ENCODE data around the gene CDPF1.

Gene CDPF1

GRCh38 chr22:46290121-46290842 lies 40.2 kb upstream of the CDPF1 start:
- Mint-ChIP-seq H3K4me3 (peak overlapping the region; percentile 79 to 80), H3K36me3 (ENCODE audit: insufficient read depth) (peaks cover 63% of the 10 kb centered on the region), H3K9me3 (no peaks in the 10 kb centered on the region), H3K4me1 (ENCODE audit: low read depth in 2 of 2) (peaks cover 51 to 61% of the 10 kb centered on the region in 2 donors), H3K27me3 (no peaks in the 10 kb centered on the region), H3K27ac (peak overlapping the region; percentile 97 to 99)
- peak in 1 of 3 experiments; percentile 21 for DNase-seq
- ATAC-seq (replicated peaks), result peak; percentile 30

- Mint-ChIP-seq H3K27me3 (no peaks in the 10 kb centered on the region), H3K36me3 (ENCODE audit: insufficient read depth) (peaks cover 72% of the 10 kb centered on the region), H3K4me3 (peak overlapping the region; percentile 79 to 80), H3K9me3 (no peaks in the 10 kb centered on the region), H3K4me1 (ENCODE audit: low read depth in 2 of 2) (peaks cover 46 to 56% of the 10 kb centered on the region in 2 donors), H3K27ac (peak overlapping the region; percentile 97 to 99)
- peak; percentile 62 to 65 (median 64) for DNase-seq
- peak; percentile 73 for ATAC-seq (replicated peaks)
Measured at GRCh38 chr22:46289244-46289891, 39.3 kb upstream of the CDPF1 start.

- H3K27me3 Mint-ChIP-seq, result no peaks in the 10 kb centered on the region
- ATAC-seq (replicated peaks) (peak; percentile 4), DNase-seq (no peak)
- peaks cover 76% of the 10 kb centered on the region for H3K36me3 Mint-ChIP-seq (ENCODE audit: insufficient read depth)
- H3K27ac Mint-ChIP-seq, result peak overlapping the region; percentile 97 to 99
- peak overlapping the region; percentile 79 to 89 for H3K4me3 Mint-ChIP-seq
- peaks cover 46 to 61% of the 10 kb centered on the region in 2 donors for H3K4me1 Mint-ChIP-seq (ENCODE audit: low read depth in 2 of 2)
- H3K9me3 Mint-ChIP-seq, result no peaks in the 10 kb centered on the region
Measured at GRCh38 chr22:46288846-46289243, 38.8 kb upstream of the CDPF1 start.

- DNase-seq, result peak; percentile 42 to 50 (median 45)
- ATAC-seq (replicated peaks), result peak; percentile 67
- Mint-ChIP-seq H3K4me3 (peak overlapping the region; percentile 79 to 89), H3K36me3 (ENCODE audit: insufficient read depth) (peaks cover 73% of the 10 kb centered on the region), H3K27ac (peak overlapping the region; percentile 97 to 99), H3K9me3 (no peaks in the 10 kb centered on the region), H3K27me3 (no peaks in the 10 kb centered on the region), H3K4me1 (ENCODE audit: low read depth in 2 of 2) (peaks cover 43 to 57% of the 10 kb centered on the region in 2 donors)
Measured at GRCh38 chr22:46287873-46288751, 38.0 kb upstream of the CDPF1 start.

GRCh38 chr22:46286941-46287872 lies 37.1 kb upstream of the CDPF1 start:
- no peaks in the 10 kb centered on the region for H3K27me3 Mint-ChIP-seq
- peaks cover 65% of the 10 kb centered on the region for H3K36me3 Mint-ChIP-seq (ENCODE audit: insufficient read depth)
- no peaks in the 10 kb centered on the region for H3K9me3 Mint-ChIP-seq
- no peak for ATAC-seq (replicated peaks)
- DNase-seq, result no peak
- peak overlapping the region; percentile 79 to 89 for H3K4me3 Mint-ChIP-seq
- peak overlapping the region; percentile 97 to 99 for H3K27ac Mint-ChIP-seq
- H3K4me1 Mint-ChIP-seq (ENCODE audit: low read depth in 2 of 2), result peaks cover 39 to 53% of the 10 kb centered on the region in 2 donors

- ATAC-seq (replicated peaks) (no peak), DNase-seq (no peak)
- Mint-ChIP-seq H3K27ac (peak overlapping the region; percentile 97 to 99), H3K9me3 (no peaks in the 10 kb centered on the region), H3K4me1 (ENCODE audit: low read depth in 2 of 2) (peaks cover 49 to 63% of the 10 kb centered on the region in 2 donors), H3K4me3 (peak overlapping the region in 1 of 2 donors; percentile 89), H3K36me3 (ENCODE audit: insufficient read depth) (peaks cover 61% of the 10 kb centered on the region), H3K27me3 (no peaks in the 10 kb centered on the region)
Measured at GRCh38 chr22:46286006-46286405, 35.9 kb upstream of the CDPF1 start.

- peaks cover 39% of the 10 kb centered on the region for H3K36me3 Mint-ChIP-seq (ENCODE audit: insufficient read depth)
Measured at GRCh38 chr22:46281866-46282678, 32.0 kb upstream of the CDPF1 start.

GRCh38 chr22:46280999-46281623 lies 31.0 kb upstream of the CDPF1 start:
- Mint-ChIP-seq H3K9me3 (no peaks in the 10 kb centered on the region), H3K27me3 (no peaks in the 10 kb centered on the region), H3K27ac (peak overlapping the region; percentile 94 to 96), H3K4me3 (peak overlapping the region; percentile 79 to 82), H3K4me1 (ENCODE audit: low read depth in 2 of 2) (peaks cover 43 to 59% of the 10 kb centered on the region in 2 donors), H3K36me3 (ENCODE audit: insufficient read depth) (peaks cover 42% of the 10 kb centered on the region)
- peak; percentile 61 to 65 (median 63) for DNase-seq
- ATAC-seq (replicated peaks), result peak; percentile 97

More at GRCh38 chr22:46281866-46282678, 32.0 kb upstream of the CDPF1 start:
- Mint-ChIP-seq H3K4me3 (peak overlapping the region; percentile 79 to 82), H3K27me3 (no peaks in the 10 kb centered on the region), H3K27ac (peak overlapping the region; percentile 94 to 96), H3K9me3 (no peaks in the 10 kb centered on the region), H3K4me1 (ENCODE audit: low read depth in 2 of 2) (peaks cover 43 to 56% of the 10 kb centered on the region in 2 donors)
- DNase-seq (no peak), ATAC-seq (replicated peaks) (no peak)

GRCh38 chr22:46280063-46280817 lies 30.1 kb upstream of the CDPF1 start:
- ATAC-seq (replicated peaks) (no peak), DNase-seq (no peak)
- H3K9me3 Mint-ChIP-seq, result no peaks in the 10 kb centered on the region
- peaks cover 49 to 68% of the 10 kb centered on the region in 2 donors for H3K4me1 Mint-ChIP-seq (ENCODE audit: low read depth in 2 of 2)
- H3K27me3 Mint-ChIP-seq, result no peaks in the 10 kb centered on the region
- peaks cover 36% of the 10 kb centered on the region for H3K36me3 Mint-ChIP-seq (ENCODE audit: insufficient read depth)
- H3K4me3 Mint-ChIP-seq, result peak overlapping the region; percentile 79 to 82
- peak overlapping the region; percentile 94 to 96 for H3K27ac Mint-ChIP-seq

GRCh38 chr22:46278656-46279645 lies 28.9 kb upstream of the CDPF1 start:
- peak overlapping the region; percentile 94 to 96 for H3K27ac Mint-ChIP-seq
- H3K9me3 Mint-ChIP-seq, result no peaks in the 10 kb centered on the region
- H3K4me1 Mint-ChIP-seq (ENCODE audit: low read depth in 2 of 2), result peaks cover 49 to 64% of the 10 kb centered on the region in 2 donors
- H3K36me3 Mint-ChIP-seq (ENCODE audit: insufficient read depth), result peaks cover 28% of the 10 kb centered on the region
- peak overlapping the region in 1 of 2 donors; percentile 12 for H3K4me3 Mint-ChIP-seq
- ATAC-seq (replicated peaks) (no peak), DNase-seq (no peak)
- no peaks in the 10 kb centered on the region for H3K27me3 Mint-ChIP-seq
